ENCODE measurements around the gene IZUMO1R.
"Not testable (repeated sequence)": the region's sequence is repeated elsewhere in the genome, so short reads cannot be mapped to it uniquely, and the experiment has no call there.

Gene IZUMO1R

DNA sequence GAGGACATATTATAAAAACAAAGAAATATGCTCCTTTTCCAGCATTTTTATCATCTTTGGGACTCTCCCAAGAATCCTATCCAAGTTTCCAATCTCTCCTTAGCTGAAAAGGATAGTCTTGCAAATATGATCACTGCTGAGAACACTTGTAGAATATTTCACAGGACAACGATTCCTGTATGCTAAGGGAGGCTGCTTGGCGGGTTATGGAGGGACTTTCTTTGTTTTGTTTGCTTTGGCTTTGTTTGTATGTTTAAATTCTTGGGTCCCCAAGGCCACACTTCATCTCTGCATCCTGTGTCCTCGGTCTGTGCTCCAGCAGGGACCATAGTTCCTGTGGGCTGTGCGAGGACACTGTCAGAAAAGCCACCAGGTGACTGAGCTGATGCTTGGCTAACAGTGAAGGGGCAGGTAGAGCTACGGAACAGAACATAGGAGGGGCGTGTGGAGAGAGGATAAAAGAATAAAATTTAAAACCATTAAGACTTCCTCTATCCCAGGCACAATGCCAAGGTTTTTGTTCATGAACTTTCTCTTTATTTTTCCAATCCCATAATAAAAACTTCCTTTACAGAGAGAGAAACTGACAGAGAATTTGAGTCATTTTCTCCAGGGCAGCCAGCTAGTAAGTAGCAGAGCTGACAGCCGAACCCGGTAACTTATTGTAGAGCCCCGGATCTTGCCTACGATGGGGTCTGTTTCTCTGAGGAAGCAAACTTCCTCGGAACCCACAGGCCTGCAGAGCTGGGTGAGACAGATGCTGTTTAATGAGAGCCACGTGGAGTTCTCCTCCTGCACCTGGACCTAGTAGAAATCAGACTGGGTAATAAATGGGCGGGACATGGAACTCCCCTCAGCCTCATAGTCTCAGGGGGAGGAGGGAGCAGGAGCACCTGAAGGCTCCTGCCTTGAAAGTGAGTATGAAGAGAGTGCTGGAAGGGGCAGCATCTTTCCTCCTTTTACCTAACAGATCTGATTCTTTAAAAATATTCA, at the start of gene IZUMO1R:
IZUMO1R (plus strand) TSS at position 615 of the 993 bp plus-strand sequence. CDS start 1,057 bp downstream, outside the sequence.
- H3K4me3 ChIP-seq (ENCODE audit: low read length): no peak within 1 kb of the TSS
- TF ChIP-seq, protein P1, sequence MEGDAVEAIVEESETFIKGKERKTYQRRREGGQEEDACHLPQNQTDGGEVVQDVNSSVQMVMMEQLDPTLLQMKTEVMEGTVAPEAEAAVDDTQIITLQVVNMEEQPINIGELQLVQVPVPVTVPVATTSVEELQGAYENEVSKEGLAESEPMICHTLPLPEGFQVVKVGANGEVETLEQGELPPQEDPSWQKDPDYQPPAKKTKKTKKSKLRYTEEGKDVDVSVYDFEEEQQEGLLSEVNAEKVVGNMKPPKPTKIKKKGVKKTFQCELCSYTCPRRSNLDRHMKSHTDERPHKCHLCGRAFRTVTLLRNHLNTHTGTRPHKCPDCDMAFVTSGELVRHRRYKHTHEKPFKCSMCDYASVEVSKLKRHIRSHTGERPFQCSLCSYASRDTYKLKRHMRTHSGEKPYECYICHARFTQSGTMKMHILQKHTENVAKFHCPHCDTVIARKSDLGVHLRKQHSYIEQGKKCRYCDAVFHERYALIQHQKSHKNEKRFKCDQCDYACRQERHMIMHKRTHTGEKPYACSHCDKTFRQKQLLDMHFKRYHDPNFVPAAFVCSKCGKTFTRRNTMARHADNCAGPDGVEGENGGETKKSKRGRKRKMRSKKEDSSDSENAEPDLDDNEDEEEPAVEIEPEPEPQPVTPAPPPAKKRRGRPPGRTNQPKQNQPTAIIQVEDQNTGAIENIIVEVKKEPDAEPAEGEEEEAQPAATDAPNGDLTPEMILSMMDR (conservative IDR thresholded peaks at IDR 0.05; ENCODE audit: low read depth, low read length): no peak
- no peak for DNase-seq (ENCODE audit: low read depth)

DNA sequence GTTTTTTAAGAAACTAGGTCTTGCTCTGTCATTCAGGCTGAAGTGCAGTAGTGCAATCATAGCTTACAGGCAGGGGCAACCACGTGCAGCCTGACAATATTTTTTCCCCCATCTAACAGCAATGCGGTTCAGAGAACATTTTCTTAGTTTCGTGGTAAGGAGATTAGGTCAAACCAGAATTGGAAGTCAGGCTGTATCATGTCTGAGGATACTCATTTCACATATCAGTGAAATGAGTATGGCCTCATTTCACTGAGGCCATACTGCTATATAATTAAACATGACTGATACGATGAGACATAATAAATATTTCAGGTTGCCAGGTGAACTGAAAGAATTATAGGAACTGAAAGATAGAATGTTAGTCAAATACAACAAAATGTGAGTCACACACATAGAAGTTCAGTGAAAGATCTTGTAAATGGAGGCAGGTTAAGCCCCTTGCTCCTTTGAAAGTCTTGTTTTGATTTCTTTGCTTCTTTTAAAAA, 32.5 kb upstream of the IZUMO1R start:
- no peak overlapping the region for H3K4me3 ChIP-seq (ENCODE audit: low read length)
- TF ChIP-seq, protein P1 (conservative IDR thresholded peaks at IDR 0.05; ENCODE audit: low read depth, low read length): no peak
- DNase-seq (ENCODE audit: low read depth): no peak

DNA sequence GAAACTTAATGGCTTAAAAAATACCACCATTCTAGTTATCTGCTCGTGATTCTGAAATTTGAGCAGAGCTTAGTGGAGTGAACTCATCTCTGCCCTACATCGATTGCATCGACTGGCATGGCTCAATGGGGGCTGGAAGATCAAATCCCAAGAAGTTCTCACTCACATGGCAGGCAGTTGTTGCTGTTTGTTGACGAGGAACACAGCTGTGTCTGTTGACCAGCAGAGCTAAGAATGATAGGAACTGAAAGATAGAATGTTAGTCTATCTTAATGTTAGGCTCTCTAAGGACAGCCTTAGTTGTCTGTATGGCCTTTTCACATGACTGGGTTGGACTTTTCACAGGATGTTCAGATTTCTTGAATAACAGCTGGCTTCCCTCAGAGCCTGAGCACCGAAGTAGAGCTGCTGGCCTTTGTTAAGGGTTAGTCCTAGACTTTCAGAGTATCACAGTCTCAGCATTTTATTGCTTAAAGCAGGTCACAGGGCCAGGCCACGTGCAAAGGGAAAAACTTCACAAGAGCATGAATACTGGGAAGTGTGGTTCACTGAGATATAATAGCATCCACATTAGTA, 31.6 kb upstream of the IZUMO1R start:
- no peak for DNase-seq (ENCODE audit: low read depth)
- TF ChIP-seq, protein P1 (conservative IDR thresholded peaks at IDR 0.05; ENCODE audit: low read depth, low read length): no peak
- no peak overlapping the region for H3K4me3 ChIP-seq (ENCODE audit: low read length)

DNA sequence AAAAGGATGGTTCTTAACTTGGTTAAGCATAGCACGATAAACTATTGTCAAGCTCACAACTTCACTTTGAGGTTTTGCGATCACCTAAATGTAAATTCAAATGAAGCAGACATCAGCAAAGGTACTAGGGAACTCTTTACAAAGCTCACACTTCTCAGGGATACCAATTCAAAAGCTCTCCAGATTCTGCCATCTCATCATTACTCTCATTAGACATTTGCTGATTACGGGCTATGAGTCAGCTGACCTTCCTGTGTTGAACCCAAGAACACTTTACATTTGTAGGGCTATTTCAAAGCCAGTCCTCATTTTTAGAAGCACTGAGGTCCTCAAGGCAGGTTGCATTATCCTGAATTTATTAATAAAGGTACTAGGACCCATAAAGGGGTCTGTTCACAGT, 28.4 kb upstream of the IZUMO1R start:
- no peak for DNase-seq (ENCODE audit: low read depth)
- H3K4me3 ChIP-seq (ENCODE audit: low read length): no peak overlapping the region
- TF ChIP-seq, protein P1 (conservative IDR thresholded peaks at IDR 0.05; ENCODE audit: low read depth, low read length): no peak

DNA sequence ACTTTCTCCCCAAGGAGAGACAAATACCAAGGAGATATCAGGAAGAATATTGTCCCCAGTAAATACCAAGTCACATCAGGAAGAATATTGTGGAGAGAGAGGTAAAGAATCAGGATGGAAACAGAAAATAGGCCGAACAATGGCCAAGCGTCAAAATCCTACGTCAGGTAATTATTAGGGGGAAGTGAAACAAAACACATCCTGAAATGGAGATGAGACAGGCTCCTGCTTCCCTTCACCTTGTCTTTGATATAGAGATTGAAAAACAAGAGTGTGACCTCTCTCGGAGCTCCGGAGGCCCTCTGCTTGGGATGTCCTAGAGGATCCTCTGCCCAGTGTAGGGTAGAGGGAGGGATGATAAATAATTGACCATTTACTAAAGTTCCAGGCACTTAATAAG, 27.4 kb upstream of the IZUMO1R start:
- TF ChIP-seq, protein P1 (conservative IDR thresholded peaks at IDR 0.05; ENCODE audit: low read depth, low read length): no peak
- no peak overlapping the region for H3K4me3 ChIP-seq (ENCODE audit: low read length)
- DNase-seq (ENCODE audit: low read depth): no peak

DNA sequence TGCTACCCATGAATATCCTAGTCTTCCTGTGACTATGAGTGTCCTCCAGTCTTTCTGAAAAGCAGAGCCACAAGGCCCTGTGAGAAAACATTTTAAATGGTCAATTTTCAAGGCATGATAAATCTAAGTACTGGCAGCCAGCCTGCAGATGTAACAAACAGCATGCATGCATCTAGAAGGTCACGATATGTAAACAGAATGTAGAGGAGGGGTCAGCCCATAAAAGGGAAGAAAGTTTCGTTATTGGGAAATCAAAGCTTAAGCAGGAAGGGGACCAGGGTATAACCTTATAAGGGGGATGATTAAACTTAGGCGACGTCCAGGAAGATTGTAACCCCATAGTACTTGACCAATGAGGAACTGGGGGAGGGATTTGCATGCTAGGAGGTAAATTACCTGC, 26.2 kb upstream of the IZUMO1R start:
- DNase-seq (ENCODE audit: low read depth); H3K4me3 ChIP-seq (ENCODE audit: low read length): not testable (repeated sequence)

DNA sequence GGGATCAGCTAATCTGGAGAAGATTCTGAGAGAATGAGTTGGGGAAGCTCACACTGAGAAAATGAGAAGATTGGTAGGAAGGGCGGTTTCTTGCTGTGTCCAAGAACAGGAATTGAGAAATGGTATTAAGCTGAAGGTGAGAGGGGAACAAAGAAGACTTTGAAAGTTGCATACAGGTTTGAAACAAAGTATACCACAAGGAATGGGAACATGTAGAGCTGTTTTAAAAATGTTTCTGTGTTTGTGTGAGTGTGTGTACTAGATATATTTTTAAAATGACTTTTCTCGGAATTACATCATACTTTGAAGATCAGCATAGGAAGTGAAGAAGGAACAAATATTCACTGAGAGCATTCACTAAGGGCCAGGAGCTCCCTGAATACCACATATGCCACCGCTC, 24.4 kb upstream of the IZUMO1R start:
- TF ChIP-seq, protein P1 (conservative IDR thresholded peaks at IDR 0.05; ENCODE audit: low read depth, low read length): no peak
- no peak for DNase-seq (ENCODE audit: low read depth)
- no peak overlapping the region for H3K4me3 ChIP-seq (ENCODE audit: low read length)

All from retinal pigment epithelial cell (primary cell).